WTC11 (cell line): Measurements from ENCODE around the gene PHF5A. TPM values are rescaled to one million over a fixed set of nuclear protein-coding genes. Genes with fewer than 3 reads are reported as not detected.
A peak's percentile ranks its signal among the peaks of the same experiment; 100 is the strongest.
"Not testable (repeated sequence)": the region's sequence is repeated elsewhere in the genome, so short reads cannot be mapped to it uniquely, and the experiment has no call there.

Experiments
- ATAC-seq: fragments of 200-7000 bp; cut with Tn5 transposase; 2 replicates; pipeline ENCODE4 v1.10.0; 2021; ENCODE audit warnings: mild to moderate bottlenecking, moderate library complexity
- CTCF ChIA-PET: fragments of 300-600 bp; sonication (Branson Sonifier 250); formaldehyde crosslinking; loops from one replicate; lab custom pipeline; 2021; ENCODE audit warnings: antibody characterized with exemption; lab: Charles Lee
- POLR2A ChIA-PET: fragments of 350-600 bp; sonication (Branson Sonifier 250); formaldehyde crosslinking; loops from one replicate; lab custom pipeline; 2021; ENCODE audit warnings: antibody characterized with exemption; lab: Charles Lee
- DNase-seq: peaks from one replicate; pipeline ENCODE4 v3.0.0; 2021; ENCODE audit warnings: low spot score
- H3K27ac Mint-ChIP-seq: 2 replicates; pipeline ENCODE4 v1.8.0; 2021; ENCODE audit warnings: mixed read lengths
- H3K27me3 Mint-ChIP-seq: 2 replicates; pipeline ENCODE4 v1.8.0; 2021; ENCODE audit warnings: low read depth, mild to moderate bottlenecking, moderate library complexity, mixed read lengths
- H3K36me3 Mint-ChIP-seq: 2 replicates; pipeline ENCODE4 v1.8.0; 2021; ENCODE audit warnings: mixed read lengths
- H3K4me1 Mint-ChIP-seq: 2 replicates; pipeline ENCODE4 v1.8.0; 2022; ENCODE audit warnings: mixed read lengths
- H3K4me3 Mint-ChIP-seq: 2 replicates; pipeline ENCODE4 v1.8.0; 2021; ENCODE audit warnings: mild to moderate bottlenecking, moderate library complexity, mixed read lengths
- H3K9me3 Mint-ChIP-seq: 2 replicates; pipeline ENCODE4 v1.8.0; 2021; ENCODE audit warnings: mixed read lengths
- EMX1 ChIP-seq: fragments of 250-450 bp; sonication (Bioruptor Pico); IDR thresholded peaks from 2 replicates; pipeline ENCODE4 v1.8.0; 2021; ENCODE audit warnings: mild to moderate bottlenecking
- ETV6 ChIP-seq: sonication (generic); formaldehyde crosslinking; IDR thresholded peaks from 2 replicates; pipeline ENCODE4 v1.8.1; 2022; ENCODE audit warnings: mild to moderate bottlenecking, missing genetic modification reagents
- IRF2 ChIP-seq: sonication (generic); formaldehyde crosslinking; IDR thresholded peaks from 2 replicates; pipeline ENCODE4 v1.8.0; 2022; ENCODE audit warnings: low read depth, missing genetic modification reagents, borderline replicate concordance
- JUN ChIP-seq: sonication (generic); formaldehyde crosslinking; IDR thresholded peaks from 2 replicates; pipeline ENCODE4 v1.8.0; 2023; ENCODE audit warnings: mild to moderate bottlenecking, missing genetic modification reagents
- NR2C2 ChIP-seq: sonication (generic); formaldehyde crosslinking; IDR thresholded peaks from 2 replicates; pipeline ENCODE4 v1.8.0; 2022; ENCODE audit warnings: mild to moderate bottlenecking, missing genetic modification reagents
- RELA ChIP-seq: sonication (generic); formaldehyde crosslinking; IDR thresholded peaks from 2 replicates; pipeline ENCODE4 v1.8.1; 2022; ENCODE audit warnings: missing genetic modification reagents, mild to moderate bottlenecking, borderline replicate concordance
- TEAD1 ChIP-seq: sonication (generic); formaldehyde crosslinking; IDR thresholded peaks from 2 replicates; pipeline ENCODE4 v1.8.0; 2022; ENCODE audit warnings: mild to moderate bottlenecking, missing genetic modification reagents
- TEAD4 ChIP-seq: sonication (generic); formaldehyde crosslinking; IDR thresholded peaks from 2 replicates; pipeline ENCODE4 v1.8.0; 2022; ENCODE audit warnings: mild to moderate bottlenecking, missing genetic modification reagents
- TP53 ChIP-seq: sonication (generic); formaldehyde crosslinking; IDR thresholded peaks from 2 replicates; pipeline ENCODE4 v1.8.1; 2023; ENCODE audit warnings: mild to moderate bottlenecking, missing genetic modification reagents
- ZBTB21 ChIP-seq: sonication (generic); formaldehyde crosslinking; IDR thresholded peaks from 2 replicates; pipeline ENCODE4 v1.8.1; 2023; ENCODE audit warnings: mild to moderate bottlenecking, missing genetic modification reagents, borderline replicate concordance
- ZNF121 ChIP-seq: sonication (generic); formaldehyde crosslinking; IDR thresholded peaks from 2 replicates; pipeline ENCODE4 v1.8.0; 2023; ENCODE audit warnings: missing genetic modification reagents
- ZNF232 ChIP-seq: sonication (generic); formaldehyde crosslinking; IDR thresholded peaks from 2 replicates; pipeline ENCODE4 v1.8.0; 2022; ENCODE audit warnings: mild to moderate bottlenecking, missing genetic modification reagents
- ZNF423 ChIP-seq: fragments of 250-450 bp; sonication (Bioruptor Pico); IDR thresholded peaks from 2 replicates; pipeline ENCODE4 v2.1.2; 2022; ENCODE audit warnings: mild to moderate bottlenecking, moderate library complexity
- total RNA-seq: library from RNA; stranded (reverse); gene quantifications from 3 replicates; pipeline ENCODE4 v1.2.3, GENCODE V29; 2021
- TF ChIP-seq, protein P1 (sequence below): fragments of 250-450 bp; sonication (Bioruptor Pico); IDR thresholded peaks from 2 replicates; pipeline ENCODE4 v1.8.0; 2021; ENCODE audit warnings: mild to moderate bottlenecking
- TF ChIP-seq, protein P2 (sequence below): sonication (generic); formaldehyde crosslinking; IDR thresholded peaks from 2 replicates; pipeline ENCODE4 v1.8.1; 2023; ENCODE audit warnings: mild to moderate bottlenecking, missing genetic modification reagents
- TF ChIP-seq, protein P3 (sequence below): sonication (generic); formaldehyde crosslinking; IDR thresholded peaks from 2 replicates; pipeline ENCODE4 v1.8.0; 2022; ENCODE audit warnings: mild to moderate bottlenecking, missing genetic modification reagents
- TF ChIP-seq, protein P4 (sequence below): sonication (generic); formaldehyde crosslinking; IDR thresholded peaks from 2 replicates; pipeline ENCODE4 v1.8.1; 2023; ENCODE audit warnings: mild to moderate bottlenecking, missing genetic modification reagents, moderate library complexity
- TF ChIP-seq, protein P5 (sequence below): sonication (generic); formaldehyde crosslinking; IDR thresholded peaks from 2 replicates; pipeline ENCODE4 v1.8.1; 2022; ENCODE audit warnings: mild to moderate bottlenecking, moderate library complexity, missing genetic modification reagents
- TF ChIP-seq, protein P6 (sequence below): sonication (generic); formaldehyde crosslinking; IDR thresholded peaks from 2 replicates; pipeline ENCODE4 v1.8.0; 2023; ENCODE audit warnings: missing genetic modification reagents
- TF ChIP-seq, protein P7 (sequence below): sonication (generic); formaldehyde crosslinking; IDR thresholded peaks from 2 replicates; pipeline ENCODE4 v1.8.1; 2023; ENCODE audit warnings: mild to moderate bottlenecking, missing genetic modification reagents, moderate library complexity

Gene PHF5A
- total RNA-seq, 1 experiment from 2014 or later, result 93.1 TPM

DNA sequence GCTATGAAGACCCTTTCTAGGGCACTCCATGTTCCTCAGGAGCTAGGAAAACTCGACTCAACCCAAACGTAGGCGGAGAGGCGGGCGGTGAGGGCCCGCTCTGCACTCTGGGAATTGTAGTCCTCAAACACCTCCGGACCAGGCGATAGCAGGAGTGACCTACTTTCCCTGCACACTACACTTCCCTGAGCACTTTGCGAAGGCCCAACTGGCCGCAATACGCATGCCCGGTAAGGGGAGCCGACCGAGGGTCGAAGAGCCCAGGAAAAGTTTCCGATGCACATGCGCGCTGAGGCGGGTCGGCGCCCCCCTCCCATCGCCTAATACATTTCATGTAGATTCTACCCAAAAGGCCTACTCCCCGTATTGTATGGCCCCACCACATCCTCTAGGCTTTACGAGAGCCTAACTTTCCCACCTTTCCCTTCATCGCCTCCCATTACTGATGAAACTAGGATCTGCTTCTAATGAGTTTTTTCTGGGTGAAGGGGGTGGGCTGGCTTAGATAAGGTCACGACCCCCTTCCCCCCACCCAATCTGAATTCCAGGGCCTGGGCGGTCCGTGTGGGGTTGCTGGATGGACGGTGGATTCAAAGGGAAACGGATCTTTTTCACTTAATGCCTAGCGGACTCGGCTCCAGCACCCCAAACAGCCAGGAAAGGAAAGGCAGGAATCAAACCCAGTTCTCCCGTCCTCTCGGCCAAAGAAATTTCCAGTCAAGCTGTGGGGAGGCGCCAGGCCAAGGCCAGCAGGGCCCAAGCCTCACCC is 23.9 kb downstream of the PHF5A start:
- ATAC-seq (peak; percentile 70), DNase-seq (peak; percentile 98)
- POLR2A ChIA-PET, result interaction anchor here (0.8 to 3.0 kb wide), 5 partner anchors 15 to 75 kb away, joined by 3 to 44 read pairs (median 8); partner anchors contain the start of genes ACO2, PHF5A and TEF
- peak overlapping the region; percentile 99 for H3K27ac Mint-ChIP-seq
- H3K4me3 Mint-ChIP-seq, result peak overlapping the region; percentile 96
- peaks cover 24% of the 10 kb centered on the region for H3K4me1 Mint-ChIP-seq
- H3K27me3 Mint-ChIP-seq, result no peaks in the 10 kb centered on the region
- no peaks in the 10 kb centered on the region for H3K9me3 Mint-ChIP-seq
- peaks cover 31% of the 10 kb centered on the region for H3K36me3 Mint-ChIP-seq
- CTCF ChIA-PET, result interaction anchor here (0.8 to 2.7 kb wide), 7 partner anchors 24 to 88 kb away, joined by 3 to 20 read pairs (median 5); partner anchors contain the start of genes ACO2 and PHF5A
- TF ChIP-seq JUN (CRISPR knock-in tag) (0 out of 2 replicates have a peak, but pooled peaks have one; percentile 29), ZNF232 (CRISPR knock-in tag) (0 out of 2 replicates have a peak, but pooled peaks have one; percentile 28), ETV6 (CRISPR knock-in tag) (no peak), TEAD4 (CRISPR knock-in tag) (0 out of 2 replicates have a peak, but pooled peaks have one; percentile 48), TEAD1 (CRISPR knock-in tag) (peak; percentile 12; the same call in 1 of the 2 replicates)
- TF ChIP-seq, protein P1, sequence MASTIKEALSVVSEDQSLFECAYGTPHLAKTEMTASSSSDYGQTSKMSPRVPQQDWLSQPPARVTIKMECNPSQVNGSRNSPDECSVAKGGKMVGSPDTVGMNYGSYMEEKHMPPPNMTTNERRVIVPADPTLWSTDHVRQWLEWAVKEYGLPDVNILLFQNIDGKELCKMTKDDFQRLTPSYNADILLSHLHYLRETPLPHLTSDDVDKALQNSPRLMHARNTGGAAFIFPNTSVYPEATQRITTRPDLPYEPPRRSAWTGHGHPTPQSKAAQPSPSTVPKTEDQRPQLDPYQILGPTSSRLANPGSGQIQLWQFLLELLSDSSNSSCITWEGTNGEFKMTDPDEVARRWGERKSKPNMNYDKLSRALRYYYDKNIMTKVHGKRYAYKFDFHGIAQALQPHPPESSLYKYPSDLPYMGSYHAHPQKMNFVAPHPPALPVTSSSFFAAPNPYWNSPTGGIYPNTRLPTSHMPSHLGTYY (CRISPR knock-in tag), result no peak
- TF ChIP-seq, protein P2, sequence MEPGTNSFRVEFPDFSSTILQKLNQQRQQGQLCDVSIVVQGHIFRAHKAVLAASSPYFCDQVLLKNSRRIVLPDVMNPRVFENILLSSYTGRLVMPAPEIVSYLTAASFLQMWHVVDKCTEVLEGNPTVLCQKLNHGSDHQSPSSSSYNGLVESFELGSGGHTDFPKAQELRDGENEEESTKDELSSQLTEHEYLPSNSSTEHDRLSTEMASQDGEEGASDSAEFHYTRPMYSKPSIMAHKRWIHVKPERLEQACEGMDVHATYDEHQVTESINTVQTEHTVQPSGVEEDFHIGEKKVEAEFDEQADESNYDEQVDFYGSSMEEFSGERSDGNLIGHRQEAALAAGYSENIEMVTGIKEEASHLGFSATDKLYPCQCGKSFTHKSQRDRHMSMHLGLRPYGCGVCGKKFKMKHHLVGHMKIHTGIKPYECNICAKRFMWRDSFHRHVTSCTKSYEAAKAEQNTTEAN (CRISPR knock-in tag), result 0 out of 2 replicates have a peak, but pooled peaks have one; percentile 36
- TF ChIP-seq, protein P3, sequence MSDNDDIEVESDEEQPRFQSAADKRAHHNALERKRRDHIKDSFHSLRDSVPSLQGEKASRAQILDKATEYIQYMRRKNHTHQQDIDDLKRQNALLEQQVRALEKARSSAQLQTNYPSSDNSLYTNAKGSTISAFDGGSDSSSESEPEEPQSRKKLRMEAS (CRISPR knock-in tag), result peak; percentile 33; the same call in 1 of the 2 replicates

DNA sequence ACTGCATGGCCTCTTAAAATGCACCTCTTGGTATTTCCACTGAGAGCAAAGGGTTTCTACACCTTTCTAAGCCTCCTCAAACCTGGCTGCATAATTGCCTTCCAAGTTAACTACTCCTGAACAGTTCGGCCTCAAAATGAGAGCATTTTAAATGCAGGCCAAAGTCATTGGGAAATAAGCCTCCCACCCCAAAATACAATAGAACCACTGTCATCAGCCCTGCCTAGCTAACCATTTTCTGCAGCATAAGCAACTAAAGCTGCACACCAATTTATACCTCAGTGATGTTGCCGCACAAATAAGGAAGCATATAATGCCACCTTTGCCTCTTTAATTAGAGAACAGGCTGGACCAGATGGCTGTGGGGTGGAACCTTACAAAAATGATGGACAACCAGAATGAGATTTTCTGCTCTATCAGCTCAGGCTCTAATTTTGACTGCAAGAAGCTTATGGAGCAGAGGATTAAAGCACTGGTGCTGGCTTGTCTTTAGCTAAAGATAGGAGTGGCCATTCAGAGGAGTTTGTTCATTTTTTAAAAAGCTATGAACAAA is 26.2 kb downstream of the PHF5A start:
- ChIA-PET POLR2A (no interaction called here), CTCF (interaction anchor here (1.0 to 1.7 kb wide), 3 partner anchors 38 to 84 kb away, joined by 3 to 12 read pairs (median 4); no protein-coding TSS in a partner anchor)
- TF ChIP-seq NR2C2 (CRISPR knock-in tag) (no peak), ZNF121 (CRISPR knock-in tag) (no peak), TEAD1 (CRISPR knock-in tag) (no peak), ZBTB21 (CRISPR knock-in tag) (no peak), ZNF423 (CRISPR knock-in tag) (no peak), EMX1 (no peak), ETV6 (CRISPR knock-in tag) (no peak), ZNF232 (CRISPR knock-in tag) (no peak), TP53 (CRISPR knock-in tag) (no peak), IRF2 (CRISPR knock-in tag) (no peak), RELA (CRISPR knock-in tag) (no peak)
- TF ChIP-seq, protein P4, sequence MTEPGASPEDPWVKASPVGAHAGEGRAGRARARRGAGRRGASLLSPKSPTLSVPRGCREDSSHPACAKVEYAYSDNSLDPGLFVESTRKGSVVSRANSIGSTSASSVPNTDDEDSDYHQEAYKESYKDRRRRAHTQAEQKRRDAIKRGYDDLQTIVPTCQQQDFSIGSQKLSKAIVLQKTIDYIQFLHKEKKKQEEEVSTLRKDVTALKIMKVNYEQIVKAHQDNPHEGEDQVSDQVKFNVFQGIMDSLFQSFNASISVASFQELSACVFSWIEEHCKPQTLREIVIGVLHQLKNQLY (CRISPR knock-in tag), result no peak
- TF ChIP-seq, protein P5, sequence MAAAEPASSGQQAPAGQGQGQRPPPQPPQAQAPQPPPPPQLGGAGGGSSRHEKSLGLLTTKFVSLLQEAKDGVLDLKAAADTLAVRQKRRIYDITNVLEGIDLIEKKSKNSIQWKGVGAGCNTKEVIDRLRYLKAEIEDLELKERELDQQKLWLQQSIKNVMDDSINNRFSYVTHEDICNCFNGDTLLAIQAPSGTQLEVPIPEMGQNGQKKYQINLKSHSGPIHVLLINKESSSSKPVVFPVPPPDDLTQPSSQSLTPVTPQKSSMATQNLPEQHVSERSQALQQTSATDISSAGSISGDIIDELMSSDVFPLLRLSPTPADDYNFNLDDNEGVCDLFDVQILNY (CRISPR knock-in tag), result no peak
- TF ChIP-seq, protein P2 (CRISPR knock-in tag), result no peak
- TF ChIP-seq, protein P6, sequence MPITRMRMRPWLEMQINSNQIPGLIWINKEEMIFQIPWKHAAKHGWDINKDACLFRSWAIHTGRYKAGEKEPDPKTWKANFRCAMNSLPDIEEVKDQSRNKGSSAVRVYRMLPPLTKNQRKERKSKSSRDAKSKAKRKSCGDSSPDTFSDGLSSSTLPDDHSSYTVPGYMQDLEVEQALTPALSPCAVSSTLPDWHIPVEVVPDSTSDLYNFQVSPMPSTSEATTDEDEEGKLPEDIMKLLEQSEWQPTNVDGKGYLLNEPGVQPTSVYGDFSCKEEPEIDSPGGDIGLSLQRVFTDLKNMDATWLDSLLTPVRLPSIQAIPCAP, result no peak
- TF ChIP-seq, protein P7, sequence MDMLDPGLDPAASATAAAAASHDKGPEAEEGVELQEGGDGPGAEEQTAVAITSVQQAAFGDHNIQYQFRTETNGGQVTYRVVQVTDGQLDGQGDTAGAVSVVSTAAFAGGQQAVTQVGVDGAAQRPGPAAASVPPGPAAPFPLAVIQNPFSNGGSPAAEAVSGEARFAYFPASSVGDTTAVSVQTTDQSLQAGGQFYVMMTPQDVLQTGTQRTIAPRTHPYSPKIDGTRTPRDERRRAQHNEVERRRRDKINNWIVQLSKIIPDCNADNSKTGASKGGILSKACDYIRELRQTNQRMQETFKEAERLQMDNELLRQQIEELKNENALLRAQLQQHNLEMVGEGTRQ (CRISPR knock-in tag), result no peak
- ATAC-seq (no peak), DNase-seq (no peak)
- Mint-ChIP-seq H3K27ac (peak overlapping the region; percentile 49; the same call in 1 of the 2 replicates), H3K9me3 (no peaks in the 10 kb centered on the region), H3K4me1 (peaks cover 14% of the 10 kb centered on the region), H3K4me3 (peak overlapping the region; percentile 96), H3K36me3 (peaks cover 33% of the 10 kb centered on the region), H3K27me3 (no peaks in the 10 kb centered on the region)

DNA sequence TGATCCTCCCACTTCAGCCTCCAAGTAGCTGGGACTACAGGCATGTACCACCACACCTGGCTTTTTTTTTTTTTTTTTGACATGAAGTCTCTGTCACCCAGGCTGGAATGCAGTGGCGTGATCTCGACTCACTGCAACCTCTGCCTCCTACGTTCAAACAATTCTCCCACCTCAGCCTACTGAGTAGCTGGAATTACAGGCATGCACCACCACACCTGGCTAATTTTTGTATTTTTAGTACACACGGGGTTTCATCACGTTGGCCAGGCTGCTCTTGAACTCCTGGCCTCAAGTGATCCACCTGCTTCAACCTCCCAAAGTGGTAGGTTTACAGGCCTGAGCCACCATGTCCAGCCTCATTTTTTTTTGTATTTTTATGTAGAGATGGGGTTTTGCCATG is 28.0 kb downstream of the PHF5A start:
- ChIA-PET CTCF (interaction anchor here (0.7 to 0.8 kb wide), 2 partner anchors 32 to 77 kb away, joined by 3 to 4 read pairs; no protein-coding TSS in a partner anchor), POLR2A (interaction anchor here (0.7 kb wide), 1 partner anchor 105 kb away, joined by 3 read pairs; no protein-coding TSS in a partner anchor)

More for the DNA sequence above, 28.0 kb downstream of the PHF5A start:
- Mint-ChIP-seq H3K36me3 (peaks cover 48% of the 10 kb centered on the region), H3K4me1 (peaks cover 14% of the 10 kb centered on the region)
- DNase-seq, H3K27ac Mint-ChIP-seq, ATAC-seq, H3K9me3 Mint-ChIP-seq, H3K4me3 Mint-ChIP-seq, H3K27me3 Mint-ChIP-seq: not testable (repeated sequence)
